GM21390 (cell line): Measurements from ENCODE around the gene RRP8.

ENCODE experiments used
- ATAC-seq: cut with Tn5 transposase; IDR thresholded peaks from one replicate; pipeline ENCODE4 v1.9.1; 2021; ENCODE audit not compliant: unreplicated experiment

Gene RRP8

DNA sequence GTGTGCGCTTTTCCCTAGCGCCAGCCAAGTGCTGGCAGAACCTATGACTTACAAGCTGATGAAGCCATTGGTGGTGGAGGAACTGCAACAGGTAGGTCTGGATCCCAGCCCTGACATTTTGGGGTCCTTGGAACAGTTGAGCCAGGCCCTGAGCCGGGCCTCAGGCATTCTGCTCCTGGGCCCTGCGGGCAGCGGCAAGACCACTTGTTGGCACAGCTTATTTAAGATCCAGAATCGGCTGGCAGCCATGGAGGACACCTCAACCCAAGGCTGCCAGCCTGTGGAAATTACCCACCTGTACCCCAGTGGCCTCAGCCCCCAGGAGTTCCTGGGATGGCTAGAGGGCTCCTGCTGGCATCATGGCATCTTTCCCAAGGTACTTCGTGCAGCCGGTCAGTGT lies 56.7 kb downstream of the RRP8 start:
- ATAC-seq = no peak

DNA sequence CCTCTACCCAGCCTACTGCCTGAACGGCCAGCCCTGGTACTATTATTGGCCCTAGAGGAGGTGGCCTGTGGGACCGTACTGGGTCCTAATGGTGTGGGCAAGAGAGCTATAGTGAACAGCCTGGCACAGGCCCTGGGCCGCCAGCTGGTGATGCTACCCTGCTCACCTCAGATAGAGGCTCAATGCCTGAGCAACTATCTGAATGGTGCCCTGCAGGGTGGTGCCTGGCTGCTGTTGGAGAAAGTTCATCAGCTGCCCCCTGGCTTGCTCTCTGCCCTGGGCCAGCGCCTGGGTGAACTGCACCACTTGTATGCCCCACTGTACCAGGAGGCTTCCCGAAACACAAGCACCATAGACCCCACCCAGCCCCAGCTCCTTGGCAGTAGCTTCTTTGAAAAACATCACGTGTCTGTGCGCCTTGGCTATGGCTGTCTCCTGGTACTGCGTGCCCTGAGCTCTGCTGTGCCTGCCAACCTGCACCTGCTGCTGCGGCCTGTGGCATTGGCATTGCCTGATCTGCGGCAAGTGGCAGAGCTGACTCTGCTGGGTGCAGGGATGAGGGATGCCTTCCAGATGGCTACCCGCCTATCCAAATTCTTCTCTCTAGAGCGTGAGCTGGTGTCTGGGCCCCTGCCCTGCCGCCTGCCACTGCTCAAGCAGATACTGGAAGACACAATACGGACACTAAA lies 57.4 kb downstream of the RRP8 start:
- no peak for ATAC-seq
